ENCODE measurements around the gene SLCO4C1.

Gene SLCO4C1

GRCh38 chr5:102312586-102313370, 16.7 kb upstream of the SLCO4C1 start:
- no peaks in the 10 kb centered on the region for H3K9me3 ChIP-seq
- no peak overlapping the region for H3K4me3 ChIP-seq (ENCODE audit: low read depth, low read length)
- H3K4me1 ChIP-seq, result peaks cover 11% of the 10 kb centered on the region
- no peak for TF ChIP-seq CTCF (IDR thresholded peaks at IDR 0.05; ENCODE audit: low read depth, low read length)
- no peaks in the 10 kb centered on the region for H3K27me3 ChIP-seq
- no peak for DNase-seq
- no peaks in the 10 kb centered on the region for H3K36me3 ChIP-seq

GRCh38 chr5:102309586-102309985, 13.5 kb upstream of the SLCO4C1 start:
- H3K4me1 ChIP-seq, result peaks cover 16% of the 10 kb centered on the region
- DNase-seq, result no peak
- H3K36me3 ChIP-seq, result no peaks in the 10 kb centered on the region
- H3K27me3 ChIP-seq, result no peaks in the 10 kb centered on the region
- H3K9me3 ChIP-seq, result no peaks in the 10 kb centered on the region; the same call in 1 of the 2 replicates
- TF ChIP-seq CTCF (IDR thresholded peaks at IDR 0.05; ENCODE audit: low read depth, low read length), result no peak
- H3K4me3 ChIP-seq (ENCODE audit: low read depth, low read length), result no peak overlapping the region

GRCh38 chr5:102307232-102307631, 11.1 kb upstream of the SLCO4C1 start:
- no peak for TF ChIP-seq CTCF (IDR thresholded peaks at IDR 0.05; ENCODE audit: low read depth, low read length)
- no peak for DNase-seq
- no peaks in the 10 kb centered on the region; the same call in 1 of the 2 replicates for H3K9me3 ChIP-seq

GRCh38 chr5:102306121-102306520, 10.0 kb upstream of the SLCO4C1 start:
- no peak for TF ChIP-seq CTCF (IDR thresholded peaks at IDR 0.05; ENCODE audit: low read depth, low read length)
- H3K36me3 ChIP-seq, result no peaks in the 10 kb centered on the region
- H3K9me3 ChIP-seq, result no peaks in the 10 kb centered on the region; the same call in 1 of the 2 replicates
- H3K4me1 ChIP-seq, result peaks cover 6% of the 10 kb centered on the region; the same call in 1 of the 2 replicates
- DNase-seq, result no peak
- no peak overlapping the region for H3K4me3 ChIP-seq (ENCODE audit: low read depth, low read length)
- no peaks in the 10 kb centered on the region for H3K27me3 ChIP-seq

More at GRCh38 chr5:102307232-102307631, 11.1 kb upstream of the SLCO4C1 start:
- Histone ChIP-seq H3K36me3 (no peaks in the 10 kb centered on the region), H3K4me3 (ENCODE audit: low read depth, low read length) (no peak overlapping the region), H3K27me3 (no peaks in the 10 kb centered on the region), H3K4me1 (peaks cover 6% of the 10 kb centered on the region; the same call in 1 of the 2 replicates)

- peak overlapping the region; percentile 75 for H3K4me3 ChIP-seq (ENCODE audit: low read depth, low read length)
- H3K9me3 ChIP-seq, result no peaks in the 10 kb centered on the region
- H3K36me3 ChIP-seq, result no peaks in the 10 kb centered on the region
- DNase-seq, result no peak
- H3K4me1 ChIP-seq, result peaks cover 5% of the 10 kb centered on the region
- TF ChIP-seq CTCF (IDR thresholded peaks at IDR 0.05; ENCODE audit: low read depth, low read length), result no peak
- no peaks in the 10 kb centered on the region for H3K27me3 ChIP-seq
Measured at GRCh38 chr5:102295534-102296177, 428 bp downstream of the SLCO4C1 start.
